ENCODE results near the gene PLPP2.

The PLPP2 gene

GRCh38 chr19:325173-325936 lies 34.2 kb upstream of the PLPP2 start:
- Histone ChIP-seq H3K4me3 (ENCODE audit: low read depth, low read length) (no peak overlapping the region), H3K27ac (ENCODE audit: extremely low read depth, low read depth, low read length) (no peak overlapping the region), H3K36me3 (ENCODE audit: control insufficient read depth in 2 of 2, insufficient read depth in 1 of 2, low read length in 2 of 2) (peaks cover 17 to 95% of the 10 kb centered on the region in 2 experiments), H3K4me1 (ENCODE audit: control insufficient read depth, insufficient read depth, low read length) (no peaks in the 10 kb centered on the region), H3K9me3 (ENCODE audit: control insufficient read depth, insufficient read depth, low read depth, low read length) (no peaks in the 10 kb centered on the region)
- TF ChIP-seq ZNF184 (tag by site-specific recombination; IDR thresholded peaks at IDR 0.05) (no peak), ZNF169 (tag by site-specific recombination; IDR thresholded peaks at IDR 0.05) (no peak), ZFP69B (tag by site-specific recombination; IDR thresholded peaks at IDR 0.05) (no peak)
- ChIA-PET POLR2A (no interaction called here), CTCF (no interaction called here)

- Histone ChIP-seq H3K27ac (ENCODE audit: extremely low read depth, low read depth, low read length) (no peak overlapping the region), H3K4me1 (ENCODE audit: control insufficient read depth, insufficient read depth, low read length) (no peaks in the 10 kb centered on the region), H3K36me3 (ENCODE audit: control insufficient read depth in 2 of 2, insufficient read depth in 1 of 2, low read length in 2 of 2) (peaks cover 13 to 93% of the 10 kb centered on the region in 2 experiments), H3K4me3 (ENCODE audit: low read depth, low read length) (no peak overlapping the region), H3K9me3 (ENCODE audit: control insufficient read depth, insufficient read depth, low read depth, low read length) (no peaks in the 10 kb centered on the region)
- CTCF ChIA-PET = no interaction called here
- POLR2A ChIA-PET = no interaction called here
- TF ChIP-seq YY2 (tag by site-specific recombination; IDR thresholded peaks at IDR 0.05) (no peak), ZNF140 (tag by site-specific recombination; IDR thresholded peaks at IDR 0.05) (no peak), ZNF449 (tag by site-specific recombination; IDR thresholded peaks at IDR 0.05) (no peak), ZNF660 (tag by site-specific recombination; IDR thresholded peaks at IDR 0.05) (no peak), ZNF658 (tag by site-specific recombination; IDR thresholded peaks at IDR 0.05) (no peak), ZBTB11 (tag by site-specific recombination; conservative IDR thresholded peaks at IDR 0.05; ENCODE audit: low read depth) (no peak), ZNF600 (tag by site-specific recombination; IDR thresholded peaks at IDR 0.05) (no peak), ZNF114 (tag by site-specific recombination; IDR thresholded peaks at IDR 0.05) (no peak), ZNF398 (tag by site-specific recombination; IDR thresholded peaks at IDR 0.05) (no peak)
Measured at GRCh38 chr19:324716-325115, 33.5 kb upstream of the PLPP2 start.

- TF ChIP-seq KLF9 (tag by site-specific recombination; IDR thresholded peaks at IDR 0.05; ENCODE audit: low read depth) = no peak
- TF ChIP-seq ZNF18 (tag by site-specific recombination; IDR thresholded peaks at IDR 0.05) = no peak
- no peak for TF ChIP-seq ZNF555 (tag by site-specific recombination; conservative IDR thresholded peaks at IDR 0.05)
- TF ChIP-seq ZNF785 (tag by site-specific recombination; IDR thresholded peaks at IDR 0.05) = no peak
- no peak for TF ChIP-seq ZNF658 (tag by site-specific recombination; IDR thresholded peaks at IDR 0.05)
- TF ChIP-seq ZNF76 (tag by site-specific recombination; IDR thresholded peaks at IDR 0.05; ENCODE audit: borderline replicate concordance, low read depth) = no peak
- TF ChIP-seq INSM2 (tag by site-specific recombination; IDR thresholded peaks at IDR 0.05) = no peak
- H3K9me3 ChIP-seq (ENCODE audit: control insufficient read depth, insufficient read depth, low read depth, low read length) = no peaks in the 10 kb centered on the region
- no peak overlapping the region for H3K4me3 ChIP-seq (ENCODE audit: low read depth, low read length)
- H3K4me1 ChIP-seq (ENCODE audit: control insufficient read depth, insufficient read depth, low read length) = no peaks in the 10 kb centered on the region
- POLR2A ChIA-PET = no interaction called here
- no peak overlapping the region for H3K27ac ChIP-seq (ENCODE audit: extremely low read depth, low read depth, low read length)
- peaks cover 16 to 84% of the 10 kb centered on the region in 2 experiments for H3K36me3 ChIP-seq (ENCODE audit: control insufficient read depth in 2 of 2, insufficient read depth in 1 of 2, low read length in 2 of 2)
- CTCF ChIA-PET = no interaction called here
Measured at GRCh38 chr19:322616-323015, 31.4 kb upstream of the PLPP2 start.
